GM13976 (cell line): Measurements from ENCODE around the gene SH3TC1.

Experiments
- DNase-seq: peaks from one replicate; pipeline ENCODE4 v3.0.0; 2012; ENCODE audit warnings: low spot score
- CTCF ChIP-seq: IDR thresholded peaks from 2 replicates; pipeline ENCODE4 v1.5.1; 2012; ENCODE audit warnings: borderline replicate concordance, mild to moderate bottlenecking; ENCODE audit not compliant: insufficient read depth; ENCODE audit errors: extremely low read depth, missing control alignments, control extremely low read depth
- in situ Hi-C: fragments of 300-500 bp; cut with MboI; formaldehyde crosslinking; loops from one replicate; pipeline ENCODE4 v1.12.0; 2022; ENCODE audit warnings: low sequenced_read_pairs, mixed read lengths, inconsistent platforms; ENCODE audit not compliant: unreplicated experiment

The SH3TC1 gene

GRCh38 chr4:8195841-8196458 is 3.1 kb upstream of the SH3TC1 start:
- in situ Hi-C loops, result no loop called here
- TF ChIP-seq CTCF, result no peak
- no peak for DNase-seq

- no peak for TF ChIP-seq CTCF
Observed at GRCh38 chr4:8197521-8197920, 1.6 kb upstream of the SH3TC1 start.

GRCh38 chr4:8198206-8198905 is 734 bp upstream of the SH3TC1 start:
- DNase-seq, result no peak
- TF ChIP-seq CTCF, result no peak
- in situ Hi-C loops, result no loop called here

More at GRCh38 chr4:8197521-8197920, 1.6 kb upstream of the SH3TC1 start:
- DNase-seq, result no peak
- in situ Hi-C loops, result no loop called here

GRCh38 chr4:8199594-8200301 is 658 bp downstream of the SH3TC1 start:
- TF ChIP-seq CTCF, result no peak
- in situ Hi-C loops, result no loop called here
- DNase-seq, result peak; percentile 64

GRCh38 chr4:8200302-8200975 is 1.3 kb downstream of the SH3TC1 start:
- no peak for TF ChIP-seq CTCF
- in situ Hi-C loops, result no loop called here
- peak; percentile 69 for DNase-seq

- in situ Hi-C loops, result no loop called here
- TF ChIP-seq CTCF, result no peak
- DNase-seq, result peak; percentile 86
Observed at GRCh38 chr4:8201321-8201781, 2.3 kb downstream of the SH3TC1 start.
